ENCODE results near the gene HKDC1. TPM values are rescaled to one million over a fixed set of nuclear protein-coding genes. Genes with fewer than 3 reads are reported as not detected.

HKDC1 gene
- total RNA-seq, 1 experiment from 2014 or later = 0.68 TPM

GRCh38 chr10:69211524-69211923 is 8.6 kb upstream of the HKDC1 start:
- TF ChIP-seq CTCF (IDR thresholded peaks at IDR 0.05; ENCODE audit: unreplicated experiment) = no peak
- H3K27me3 Mint-ChIP-seq (ENCODE audit: insufficient read depth, unreplicated experiment) = no peaks in the 10 kb centered on the region
- ChIA-PET POLR2A (interaction anchor here (1.1 to 1.4 kb wide), 2 partner anchors 15 to 192 kb away, joined by 4 to 5 read pairs; no protein-coding TSS in a partner anchor), CTCF (interaction anchor here (1.0 kb wide), 1 partner anchor 181 kb away, joined by 3 read pairs; no protein-coding TSS in a partner anchor)
- BruUV-seq (replicated peaks) = no TSS peak
- no peaks in the 10 kb centered on the region for H3K9me3 Mint-ChIP-seq (ENCODE audit: unreplicated experiment)
- H3K4me1 Mint-ChIP-seq (ENCODE audit: insufficient read depth, unreplicated experiment) = peaks cover 5% of the 10 kb centered on the region
- H3K4me3 Mint-ChIP-seq (ENCODE audit: unreplicated experiment) = no peak overlapping the region
- H3K36me3 Mint-ChIP-seq (ENCODE audit: insufficient read depth, unreplicated experiment) = peaks cover 34% of the 10 kb centered on the region
- intact Hi-C loops (cut with micrococcal nuclease) = no loop called here
- no peak for DNase-seq (ENCODE audit: unreplicated experiment)
- no peak overlapping the region for H3K27ac Mint-ChIP-seq (ENCODE audit: low read depth, unreplicated experiment)

- no peak for TF ChIP-seq CTCF (IDR thresholded peaks at IDR 0.05; ENCODE audit: unreplicated experiment)
- CTCF ChIA-PET = interaction anchor here (0.6 kb wide), 2 partner anchors 23 to 296 kb away, joined by 3 read pairs; no protein-coding TSS in a partner anchor
- H3K27ac Mint-ChIP-seq (ENCODE audit: low read depth, unreplicated experiment) = no peak overlapping the region
- no peaks in the 10 kb centered on the region for H3K27me3 Mint-ChIP-seq (ENCODE audit: insufficient read depth, unreplicated experiment)
- H3K36me3 Mint-ChIP-seq (ENCODE audit: insufficient read depth, unreplicated experiment) = peaks cover 13% of the 10 kb centered on the region
- peaks cover 5% of the 10 kb centered on the region for H3K4me1 Mint-ChIP-seq (ENCODE audit: insufficient read depth, unreplicated experiment)
- POLR2A ChIA-PET = interaction anchor here (0.7 kb wide), 2 partner anchors 15 to 212 kb away, joined by 3 read pairs; no protein-coding TSS in a partner anchor
- intact Hi-C loops (cut with micrococcal nuclease) = no loop called here
- H3K9me3 Mint-ChIP-seq (ENCODE audit: unreplicated experiment) = no peaks in the 10 kb centered on the region
- no peak overlapping the region for H3K4me3 Mint-ChIP-seq (ENCODE audit: unreplicated experiment)
- BruUV-seq (replicated peaks) = no TSS peak
- DNase-seq (ENCODE audit: unreplicated experiment) = no peak
These were observed 6.4 kb upstream of the HKDC1 start for GRCh38 chr10:69213591-69214311.

GRCh38 chr10:69214666-69215131 is 5.4 kb upstream of the HKDC1 start:
- intact Hi-C loops (cut with micrococcal nuclease) = loop anchor here (5.0 kb wide), 1 partner anchor 92 kb away; the partner anchor contains the start of gene VPS26A

More at GRCh38 chr10:69214666-69215131, 5.4 kb upstream of the HKDC1 start:
- BruUV-seq (replicated peaks) = no TSS peak
- H3K9me3 Mint-ChIP-seq (ENCODE audit: unreplicated experiment) = no peaks in the 10 kb centered on the region
- no peaks in the 10 kb centered on the region for H3K27me3 Mint-ChIP-seq (ENCODE audit: insufficient read depth, unreplicated experiment)
- H3K4me1 Mint-ChIP-seq (ENCODE audit: insufficient read depth, unreplicated experiment) = peaks cover 5% of the 10 kb centered on the region
- CTCF ChIA-PET = no interaction called here
- TF ChIP-seq CTCF (IDR thresholded peaks at IDR 0.05; ENCODE audit: unreplicated experiment) = no peak
- H3K36me3 Mint-ChIP-seq (ENCODE audit: insufficient read depth, unreplicated experiment) = peaks cover 5% of the 10 kb centered on the region
- no peak overlapping the region for H3K4me3 Mint-ChIP-seq (ENCODE audit: unreplicated experiment)
- no peak overlapping the region for H3K27ac Mint-ChIP-seq (ENCODE audit: low read depth, unreplicated experiment)
- POLR2A ChIA-PET = interaction anchor here (0.7 kb wide), 1 partner anchor 14 kb away, joined by 3 read pairs; no protein-coding TSS in a partner anchor
- no peak for DNase-seq (ENCODE audit: unreplicated experiment)

Data from MCF 10A (cell line).